ENCODE data around the gene IL36RN. TPM values are rescaled to one million over a fixed set of nuclear protein-coding genes. Genes with fewer than 3 reads are reported as not detected.

Gene IL36RN
- polyA plus RNA-seq, 1 donor from 2014 or later, result not detected

GRCh38 chr2:113010088-113010487, 48.9 kb upstream of the IL36RN start:
- Histone ChIP-seq H3K27ac (ENCODE audit: low read length) (no peak overlapping the region), H3K9me2 (ENCODE audit: insufficient read depth, low read length) (no peaks in the 10 kb centered on the region), H3K36me3 (ENCODE audit: insufficient read depth, low read length) (no peaks in the 10 kb centered on the region), H3K4me3 (ENCODE audit: low read length) (no peak overlapping the region), H2AFZ (ENCODE audit: low read depth, low read length) (no peak overlapping the region), H4K20me1 (ENCODE audit: insufficient read depth) (no peaks in the 10 kb centered on the region), H3K79me2 (replicated peaks; ENCODE audit: insufficient read depth, low read length) (no peaks in the 10 kb centered on the region), H3K27me3 (ENCODE audit: insufficient read depth, low read depth, low read length) (no peaks in the 10 kb centered on the region), H3K4me2 (ENCODE audit: low read length) (no peak overlapping the region), H3F3A (ENCODE audit: insufficient read depth, low read length, poor library complexity, severe bottlenecking) (no peaks in the 10 kb centered on the region), H3K9me3 (ENCODE audit: low read length) (no peaks in the 10 kb centered on the region), H3K9ac (ENCODE audit: low read length) (no peak overlapping the region)
- TF ChIP-seq EP300 (conservative IDR thresholded peaks at IDR 0.05; ENCODE audit: poor library complexity, severe bottlenecking) (no peak), SMC3 (conservative IDR thresholded peaks at IDR 0.05; ENCODE audit: poor library complexity) (no peak), RAD21 (conservative IDR thresholded peaks at IDR 0.05) (no peak), MXI1 (conservative IDR thresholded peaks at IDR 0.05; ENCODE audit: poor library complexity, severe bottlenecking) (no peak), REST (IDR thresholded peaks at IDR 0.05; ENCODE audit: borderline replicate concordance) (no peak)

GRCh38 chr2:113011108-113011507, 47.9 kb upstream of the IL36RN start:
- H3K4me2 ChIP-seq (ENCODE audit: low read length), result no peak overlapping the region
- no peaks in the 10 kb centered on the region for H3K79me2 ChIP-seq (replicated peaks; ENCODE audit: insufficient read depth, low read length)
- H3K9me2 ChIP-seq (ENCODE audit: insufficient read depth, low read length), result no peaks in the 10 kb centered on the region
- H2AFZ ChIP-seq (ENCODE audit: low read depth, low read length), result no peak overlapping the region
- no peak overlapping the region for H3K27ac ChIP-seq (ENCODE audit: low read length)
- no peaks in the 10 kb centered on the region for H3K9me3 ChIP-seq (ENCODE audit: low read length)
- H3F3A ChIP-seq (ENCODE audit: insufficient read depth, low read length, poor library complexity, severe bottlenecking), result no peaks in the 10 kb centered on the region
- TF ChIP-seq POLR2AphosphoS5 (IDR thresholded peaks at IDR 0.05) (no peak), SMC3 (conservative IDR thresholded peaks at IDR 0.05; ENCODE audit: poor library complexity) (no peak), EZH2 (IDR thresholded peaks at IDR 0.05; ENCODE audit: borderline replicate concordance, insufficient read depth, low read length, poor library complexity, severe bottlenecking) (no peak), MXI1 (conservative IDR thresholded peaks at IDR 0.05; ENCODE audit: poor library complexity, severe bottlenecking) (no peak), REST (IDR thresholded peaks at IDR 0.05; ENCODE audit: borderline replicate concordance) (no peak)
- H4K20me1 ChIP-seq (ENCODE audit: insufficient read depth), result no peaks in the 10 kb centered on the region
- H3K36me3 ChIP-seq (ENCODE audit: insufficient read depth, low read length), result no peaks in the 10 kb centered on the region
- no peak overlapping the region for H3K4me3 ChIP-seq (ENCODE audit: low read length)
- H3K27me3 ChIP-seq (ENCODE audit: insufficient read depth, low read depth, low read length), result no peaks in the 10 kb centered on the region
- no peak overlapping the region for H3K9ac ChIP-seq (ENCODE audit: low read length)
